GM19043 (cell line): ENCODE data around the gene SLC5A11.

Source experiments
- ATAC-seq: cut with Tn5 transposase; IDR thresholded peaks from one replicate; pipeline ENCODE4 v1.9.1; 2021; ENCODE audit warnings: low read depth; ENCODE audit not compliant: unreplicated experiment

SLC5A11 gene

DNA sequence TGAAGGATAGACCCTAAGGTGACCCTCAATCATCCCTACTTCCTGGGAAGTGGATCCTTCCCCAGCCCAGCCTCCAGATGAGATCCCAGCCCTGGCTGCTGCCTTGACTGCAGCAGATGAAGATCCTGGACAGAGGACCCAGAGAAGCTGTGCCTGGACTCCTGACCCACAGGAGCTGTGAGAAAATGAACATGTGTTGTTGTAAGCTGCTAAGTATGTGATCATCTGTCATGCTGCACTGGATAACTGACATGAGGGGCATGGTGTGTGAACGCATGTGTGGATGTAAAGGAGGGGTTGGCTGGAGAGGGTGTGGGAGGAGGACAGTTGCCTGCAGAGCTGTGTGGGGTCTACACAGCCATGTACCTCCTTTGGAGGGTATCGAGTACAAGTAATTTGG is 69.3 kb downstream of the SLC5A11 start:
- ATAC-seq, result no peak

DNA sequence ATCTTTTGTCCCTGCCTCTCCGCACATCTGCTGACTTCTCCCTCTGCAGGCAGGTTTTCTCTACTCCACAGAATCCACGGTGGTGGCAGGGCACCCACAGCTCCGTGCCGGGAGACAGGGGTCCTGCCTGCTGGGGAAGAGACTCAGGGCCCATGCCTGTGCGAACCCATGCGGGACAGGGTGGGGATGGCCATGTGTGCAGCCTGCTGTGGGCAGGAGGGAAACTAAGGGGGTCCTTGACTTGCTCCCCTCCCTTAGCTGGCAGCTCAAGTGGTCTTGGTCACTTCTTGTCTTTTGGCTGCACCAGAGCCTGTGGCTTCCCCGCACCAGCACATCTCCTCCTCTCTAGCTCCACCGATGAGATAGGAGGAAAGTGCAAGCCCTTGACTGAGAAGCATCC is 69.8 kb downstream of the SLC5A11 start:
- no peak for ATAC-seq

DNA sequence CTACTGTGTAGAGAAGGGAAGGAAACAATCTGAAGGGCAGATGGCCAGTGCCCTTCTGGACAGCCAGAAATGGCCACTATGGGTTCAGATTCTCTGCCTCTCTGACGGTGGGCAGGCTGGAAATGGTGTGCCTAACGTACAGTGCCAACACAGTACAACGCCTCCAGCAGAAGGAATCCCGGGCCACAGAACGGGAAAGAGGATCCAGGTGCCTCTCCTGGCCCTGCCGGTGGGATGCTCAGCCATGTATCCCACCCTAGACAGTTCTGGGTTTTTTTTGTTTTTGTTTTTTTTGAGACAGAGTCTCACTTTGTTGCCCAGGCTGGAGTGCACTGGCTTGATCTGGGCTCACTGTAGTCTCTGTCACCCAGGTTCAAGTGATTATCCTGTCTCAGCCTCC is 71.5 kb downstream of the SLC5A11 start:
- no peak for ATAC-seq

DNA sequence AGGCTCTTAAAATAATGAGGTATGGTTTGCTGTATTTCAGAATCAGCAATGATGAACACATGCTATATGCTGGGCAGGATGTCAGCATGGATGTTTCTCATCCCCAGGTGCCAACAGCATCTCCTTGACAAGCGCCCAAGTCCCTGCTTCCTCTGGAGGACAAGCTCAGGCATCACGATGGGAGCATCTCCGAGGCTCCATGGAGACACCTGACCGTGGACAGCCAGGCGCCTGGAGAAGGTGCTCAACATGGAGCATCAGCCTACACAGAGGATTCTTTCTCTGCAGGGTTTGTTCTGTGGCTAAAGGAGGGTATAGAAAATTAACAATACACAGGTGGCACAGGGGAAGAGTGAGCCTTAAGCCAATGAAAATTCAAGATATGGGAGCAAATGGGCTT is 72.1 kb downstream of the SLC5A11 start:
- no peak for ATAC-seq

DNA sequence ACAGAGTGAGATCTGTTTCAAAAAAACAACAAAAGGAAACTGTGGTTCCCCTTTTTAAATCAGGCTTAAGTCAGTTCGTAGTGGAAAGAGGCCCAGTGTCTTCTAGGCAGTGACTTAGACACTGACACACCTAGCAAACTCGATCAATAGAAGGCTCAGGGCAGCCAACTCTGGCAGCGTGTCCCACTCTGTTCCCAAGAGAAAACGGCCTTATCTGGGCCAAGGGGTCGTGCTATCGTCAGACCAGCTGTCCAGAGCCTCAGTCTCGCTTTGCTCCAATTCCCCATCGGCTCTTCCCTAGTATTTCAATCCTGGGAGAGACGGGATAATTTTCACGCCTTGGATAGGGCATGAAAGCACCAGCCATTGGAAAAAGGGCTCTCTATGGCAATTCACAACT is 72.9 kb downstream of the SLC5A11 start:
- ATAC-seq, result no peak

DNA sequence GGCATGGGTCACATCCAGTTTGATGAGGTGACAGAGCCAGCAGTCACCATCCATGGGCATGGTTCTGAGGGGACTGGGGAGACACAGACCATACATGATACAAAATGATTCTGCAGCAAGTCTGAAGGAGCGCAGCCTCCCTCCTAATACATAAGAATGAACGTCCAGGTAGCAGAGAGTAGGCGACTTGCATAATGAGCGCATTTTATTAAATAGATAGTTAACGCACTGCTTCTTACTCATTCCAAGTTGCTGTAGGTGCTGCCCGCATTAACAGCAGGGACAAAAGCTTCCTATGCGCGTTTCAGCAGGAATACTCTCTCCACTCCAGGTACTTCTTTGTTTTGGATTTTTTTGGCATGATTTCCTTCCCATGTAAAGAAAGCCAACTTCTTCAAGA is 73.8 kb downstream of the SLC5A11 start:
- ATAC-seq, result no peak

DNA sequence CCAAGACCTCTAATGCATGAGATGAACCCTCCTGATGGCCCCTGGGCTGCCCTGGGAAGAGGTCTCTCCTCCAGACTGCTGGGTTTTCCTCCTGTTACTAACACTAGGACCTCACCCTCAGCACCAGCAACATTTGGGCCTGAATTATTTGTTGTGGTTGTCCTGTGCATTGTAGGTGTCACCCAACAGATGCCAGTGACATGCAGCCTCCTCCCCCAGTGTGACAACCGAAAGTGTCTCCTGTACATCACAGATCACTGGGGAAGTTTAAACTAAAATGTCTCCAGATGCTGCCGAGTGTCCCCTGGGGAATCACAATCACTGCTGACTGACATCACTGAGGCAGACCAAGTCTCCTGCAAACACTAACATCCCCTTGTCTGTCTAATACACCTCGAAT is 74.8 kb downstream of the SLC5A11 start:
- ATAC-seq, result no peak

DNA sequence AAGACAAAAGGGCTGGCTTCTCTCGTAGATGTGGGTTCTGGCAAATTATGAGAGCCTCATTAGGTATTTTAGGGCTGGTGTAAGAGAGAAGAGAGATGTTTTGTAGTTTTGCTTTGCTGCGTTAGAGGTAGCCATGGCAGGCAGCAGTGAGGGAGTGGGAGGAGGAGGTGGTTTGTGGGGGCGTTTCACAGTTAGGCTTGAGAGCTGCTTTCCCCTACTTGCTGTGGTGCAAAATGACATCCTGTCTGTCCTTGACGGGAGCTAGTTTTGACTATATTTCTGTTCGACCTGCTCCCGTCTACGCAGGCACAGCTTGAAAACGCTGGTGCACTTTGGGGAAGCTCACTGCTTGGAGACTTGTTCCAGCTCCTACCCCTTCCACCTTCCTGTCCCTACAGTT is 75.5 kb downstream of the SLC5A11 start:
- ATAC-seq, result no peak

DNA sequence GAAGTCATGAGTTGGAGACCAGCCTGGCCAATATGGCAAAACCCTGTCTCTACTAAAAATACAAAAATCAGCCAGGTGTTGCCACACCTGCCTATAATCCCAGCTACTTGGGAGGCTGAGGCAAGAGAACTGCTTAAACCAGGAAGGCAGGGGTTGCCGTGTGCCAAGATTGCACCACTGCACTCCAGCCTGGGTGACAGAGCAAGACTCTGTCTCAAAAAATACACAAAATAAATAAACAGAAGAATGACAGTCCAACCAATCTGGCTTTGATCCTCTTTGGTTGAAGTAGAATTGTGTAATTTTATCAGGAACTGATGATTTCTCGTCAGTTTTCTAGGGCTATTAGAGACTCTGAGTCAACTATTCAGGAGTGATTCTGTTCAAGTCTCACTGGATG is 79.4 kb downstream of the SLC5A11 start:
- no peak for ATAC-seq

DNA sequence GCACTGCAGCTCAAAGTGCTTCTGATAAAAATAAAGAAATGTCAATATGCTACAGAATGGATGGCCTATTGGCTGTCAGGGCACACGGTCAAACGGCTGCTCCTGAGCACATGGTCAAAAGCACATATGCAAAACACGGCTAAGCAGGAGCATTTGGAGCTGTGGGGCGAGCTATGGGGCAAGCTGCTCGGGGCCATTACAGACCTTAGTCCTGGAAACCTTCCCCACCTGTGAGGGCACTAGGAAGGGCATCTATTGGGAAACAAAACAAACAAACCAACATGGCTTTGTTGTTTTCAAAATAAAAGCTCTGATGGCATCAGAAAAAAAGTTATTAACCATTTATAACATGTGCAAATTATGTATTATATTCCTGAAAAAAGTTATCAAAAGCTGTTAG is 83.6 kb downstream of the SLC5A11 start:
- no peak for ATAC-seq

DNA sequence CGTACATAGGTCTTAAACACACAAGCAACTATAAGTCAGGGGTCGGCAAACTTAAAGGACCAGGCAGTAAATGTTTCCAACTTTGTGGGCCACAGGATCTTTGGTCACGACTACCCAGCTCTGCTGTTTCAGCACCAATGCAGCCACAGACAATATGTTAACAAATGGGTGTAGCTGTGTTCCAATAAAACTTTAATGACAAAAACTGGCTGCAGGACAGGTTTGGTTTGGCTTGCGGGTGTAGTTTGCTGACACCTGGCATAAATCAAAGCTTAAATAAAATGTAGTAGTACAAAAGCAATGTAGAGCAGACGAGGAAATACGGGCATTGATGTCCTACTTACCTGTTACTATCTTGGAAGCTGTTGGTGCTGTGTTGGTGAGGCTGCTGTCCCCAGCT is 84.7 kb downstream of the SLC5A11 start:
- ATAC-seq, result no peak

DNA sequence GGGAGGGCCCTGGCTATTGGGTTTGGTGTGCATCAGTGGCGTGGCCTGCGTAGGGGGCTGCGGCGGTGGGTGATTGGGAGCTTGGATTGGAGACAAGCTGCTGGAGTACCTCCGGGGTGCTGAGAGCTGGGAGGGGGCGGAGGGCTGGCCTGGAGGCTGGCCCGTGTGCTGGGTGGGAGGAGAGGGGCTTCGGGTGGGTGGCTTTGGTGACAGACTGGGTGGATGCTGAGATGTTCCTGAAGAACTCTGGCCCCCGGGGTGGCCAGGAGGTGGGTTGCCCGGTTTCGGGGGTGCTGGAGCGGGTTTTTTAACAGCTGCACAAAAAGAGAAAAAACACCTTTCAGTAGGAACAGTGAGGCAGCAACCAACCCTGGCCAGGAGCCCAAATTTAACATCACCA is 85.3 kb downstream of the SLC5A11 start:
- no peak for ATAC-seq

DNA sequence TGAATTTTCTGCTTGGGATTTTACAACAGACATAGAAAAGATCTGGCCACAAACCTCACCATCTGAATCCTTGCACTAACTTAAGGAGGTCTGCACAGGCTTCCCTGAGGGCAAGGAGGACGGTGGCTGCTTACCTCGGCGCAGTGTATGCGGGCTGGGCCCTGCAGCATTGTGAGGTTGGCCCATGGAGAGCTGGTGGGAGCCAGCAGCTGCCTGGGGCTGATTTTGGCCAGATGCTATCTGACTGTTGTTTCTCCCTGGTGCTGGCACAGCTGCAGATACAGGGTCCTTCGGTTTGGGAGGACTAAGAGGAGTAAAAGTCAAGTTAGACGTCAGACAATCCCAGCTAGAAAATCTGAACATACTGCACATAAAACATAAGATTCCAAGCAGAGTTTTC is 89.6 kb downstream of the SLC5A11 start:
- ATAC-seq, result no peak

DNA sequence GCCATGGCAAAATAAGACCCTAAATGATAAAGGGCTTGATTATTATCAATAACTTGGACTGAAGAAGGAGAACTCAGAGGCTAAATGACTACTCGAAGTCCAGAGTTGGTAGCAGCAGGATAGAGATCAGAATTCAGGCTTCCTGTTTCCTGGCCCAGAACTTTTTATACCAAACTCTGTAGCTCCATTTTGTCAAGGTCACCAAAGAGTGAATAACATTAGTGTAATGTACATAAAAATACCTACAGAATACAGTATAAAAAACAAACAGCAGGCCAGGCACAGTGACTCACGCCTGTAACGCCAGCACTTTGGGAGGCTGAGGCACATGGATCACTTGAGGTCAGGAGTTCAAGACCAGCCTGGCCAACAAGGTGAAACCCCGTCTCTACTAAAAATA is 90.4 kb downstream of the SLC5A11 start:
- ATAC-seq, result no peak

DNA sequence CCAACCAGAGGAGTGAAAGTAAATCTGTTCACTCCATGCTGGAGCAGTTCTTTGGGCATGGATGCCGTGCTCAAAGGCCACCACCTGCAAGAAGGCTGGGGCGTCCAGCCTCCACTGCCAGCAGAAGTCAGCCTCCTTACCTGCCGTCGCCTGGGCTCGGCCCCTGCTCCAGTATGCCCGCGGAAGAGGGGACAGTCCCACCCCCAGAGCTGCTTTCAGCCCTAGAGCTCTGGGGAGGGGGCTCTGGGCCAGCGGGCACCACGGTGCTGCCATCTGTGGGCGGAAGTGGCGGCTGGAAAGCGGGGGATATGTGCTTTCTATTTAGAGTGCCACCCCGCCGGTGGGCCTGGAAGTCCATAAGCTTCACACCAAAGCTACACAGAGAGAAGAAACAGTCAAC is 93.5 kb downstream of the SLC5A11 start:
- no peak for ATAC-seq

DNA sequence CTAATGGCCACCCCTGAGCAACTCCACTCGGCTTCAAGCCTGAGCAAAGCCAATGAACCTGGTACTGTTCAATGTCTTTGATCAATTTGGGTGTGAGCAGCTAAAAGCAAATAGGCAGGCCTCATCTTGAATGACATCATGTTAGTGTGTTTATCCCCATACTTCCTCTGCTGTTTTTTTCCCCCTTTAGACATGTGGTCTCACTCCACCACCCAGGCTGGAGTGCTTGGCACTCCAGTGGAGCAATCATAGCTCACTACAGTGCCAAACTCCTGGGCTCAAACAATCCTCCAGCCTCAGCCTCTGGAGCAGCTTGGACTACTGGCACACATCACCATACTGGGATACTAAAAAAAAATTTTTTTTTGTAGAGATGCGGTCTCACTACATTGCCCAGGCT is 94.0 kb downstream of the SLC5A11 start:
- no peak for ATAC-seq

DNA sequence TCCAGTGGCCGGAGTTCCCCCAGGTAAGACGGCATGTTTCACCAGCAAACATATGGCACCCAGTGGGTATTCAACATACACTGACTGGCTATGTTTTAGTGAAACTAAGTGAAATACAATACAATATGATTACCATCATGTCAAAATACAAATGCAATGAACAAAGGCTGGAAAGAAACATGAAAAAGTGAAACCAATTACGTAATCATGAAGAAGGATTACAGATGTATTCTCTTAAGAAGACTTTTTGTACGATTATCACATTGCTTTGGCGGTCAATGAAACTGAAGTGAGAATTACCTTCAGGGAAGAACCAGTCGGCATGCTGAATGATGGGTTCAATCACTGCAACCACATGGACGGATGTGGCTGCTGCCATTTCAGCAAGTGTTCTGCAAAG is 97.7 kb downstream of the SLC5A11 start:
- no peak for ATAC-seq

DNA sequence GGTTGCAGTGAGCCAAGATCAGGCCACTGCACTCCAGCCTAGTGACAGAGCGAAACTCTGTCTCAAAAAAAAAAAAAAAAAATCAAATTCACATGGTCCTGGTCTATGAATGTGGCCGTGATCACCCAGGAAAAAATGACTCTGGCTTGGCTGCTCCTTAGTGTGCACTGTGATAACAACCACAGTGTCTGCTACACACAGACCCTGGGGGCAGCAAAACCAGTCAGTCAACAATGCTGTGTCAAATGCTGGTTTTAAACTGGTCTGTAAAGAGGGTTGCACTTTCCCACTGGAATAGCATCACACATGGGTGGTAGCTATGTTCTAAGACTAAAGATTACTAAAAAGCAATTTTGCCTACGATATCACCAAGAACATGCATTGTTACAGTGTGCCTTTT is 98.4 kb downstream of the SLC5A11 start:
- no peak for ATAC-seq

DNA sequence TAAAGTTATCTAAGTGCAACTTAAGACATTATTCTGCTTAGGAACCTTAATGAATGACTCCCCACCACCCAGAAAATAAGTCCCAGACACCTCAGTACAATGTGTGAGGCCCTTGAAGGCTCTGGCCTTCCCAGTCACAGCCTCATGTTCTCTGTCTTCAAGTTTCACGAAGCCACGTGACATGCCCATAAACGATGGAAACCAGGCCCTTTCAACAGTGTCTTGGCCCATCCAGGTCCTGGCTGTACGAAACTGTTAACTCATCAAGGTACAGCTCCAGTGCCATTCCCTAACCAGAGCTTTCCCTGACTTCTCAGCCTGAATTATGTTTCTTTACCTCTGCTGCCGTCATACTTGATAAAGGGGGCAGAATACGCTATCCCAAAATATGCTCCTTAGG is 100.4 kb downstream of the SLC5A11 start:
- ATAC-seq, result no peak

DNA sequence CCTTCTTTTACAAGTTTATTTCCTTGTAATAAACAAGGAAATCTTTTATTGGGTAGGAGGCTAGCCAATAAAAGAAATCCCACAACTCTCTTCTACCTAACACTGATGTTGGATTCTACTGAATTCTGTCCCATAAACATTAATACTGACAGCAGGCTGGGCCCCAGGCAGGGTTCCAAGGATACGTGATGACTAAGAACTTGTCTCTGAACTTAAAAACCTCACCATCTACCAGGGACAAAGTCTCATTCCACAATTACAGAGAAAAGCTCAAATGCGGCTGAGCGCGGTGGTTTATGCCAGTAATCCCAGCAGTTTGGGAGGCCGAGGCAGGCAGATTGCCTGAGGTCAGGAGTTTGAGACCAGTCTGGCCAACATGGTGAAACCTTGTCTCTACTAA is 104.5 kb downstream of the SLC5A11 start:
- no peak for ATAC-seq

DNA sequence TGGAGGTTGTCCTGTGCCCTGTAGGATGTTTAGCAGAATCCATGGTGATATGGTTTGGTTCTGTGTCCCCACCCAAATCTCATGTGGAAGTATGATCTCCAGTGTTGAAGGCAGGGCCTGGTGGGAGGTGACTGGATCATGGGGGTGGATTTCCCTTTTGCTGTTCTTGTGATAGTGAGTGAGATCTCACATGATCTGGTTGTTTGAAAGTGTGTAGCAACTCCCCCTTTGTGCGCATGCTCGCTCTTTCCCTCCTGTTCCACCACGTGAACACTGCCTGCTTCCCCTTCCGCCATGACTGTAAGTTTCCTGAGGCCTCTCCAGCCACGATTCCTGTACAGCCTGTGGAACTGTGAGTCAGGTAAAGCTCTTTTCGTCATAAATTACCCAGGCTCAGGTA is 107.5 kb downstream of the SLC5A11 start:
- ATAC-seq, result no peak

DNA sequence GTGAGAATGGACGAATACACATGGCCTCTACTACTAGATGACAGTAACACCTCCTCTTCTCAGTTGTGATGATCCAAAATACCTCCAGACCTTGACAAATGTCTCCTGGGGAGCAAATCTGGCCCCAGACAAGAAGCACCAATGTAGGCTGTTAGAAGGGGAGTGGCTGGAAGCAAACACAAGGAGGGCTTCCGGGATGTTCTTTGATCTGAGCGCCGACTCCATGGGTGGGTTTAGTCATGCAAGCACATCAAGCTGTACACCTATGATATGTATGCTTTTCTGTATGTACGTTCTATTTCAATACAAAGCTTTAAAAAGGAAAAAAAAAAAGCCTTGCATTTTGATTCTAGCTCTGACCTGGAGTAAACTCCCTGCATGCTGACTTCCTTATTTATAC is 108.0 kb downstream of the SLC5A11 start:
- no peak for ATAC-seq

DNA sequence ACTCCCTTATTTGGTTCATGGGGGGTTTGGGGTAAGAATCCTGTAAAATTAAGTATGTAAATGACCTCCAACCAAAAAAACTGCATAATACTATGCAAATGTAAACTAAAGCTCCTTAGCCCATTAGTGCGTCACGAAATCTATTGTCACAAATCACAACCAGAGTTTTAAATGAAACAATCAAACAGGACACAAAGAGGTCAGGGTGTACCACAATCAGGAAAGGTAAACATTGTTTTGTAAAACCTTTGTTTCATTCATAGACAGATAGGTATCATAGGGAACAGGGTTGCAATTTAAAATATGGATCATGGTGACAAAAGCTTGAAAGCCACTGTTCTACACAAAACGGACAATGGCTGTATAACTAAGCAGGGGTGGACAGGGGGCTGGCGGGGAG is 108.4 kb downstream of the SLC5A11 start:
- ATAC-seq, result no peak
